Stimulated activated CD4-positive, alpha-beta T cell treated with anti-CD3 and anti-CD28 coated beads, Interleukin-12 subunit alpha, Interleukin-12 subunit beta, amount 100 ng/mL, for 48 hours (primary cell): ENCODE data around the gene PGD.
"Not testable (repeated sequence)": the region's sequence is repeated elsewhere in the genome, so short reads cannot be mapped to it uniquely, and the experiment has no call there.

Source experiments
- DNase-seq, 3 donors: peaks; one replicate each; pipeline ENCODE4 v3.0.0-alpha.2; 2020; ENCODE audit warnings: low read depth in 2 of 3, low spot score in 1 of 3

Gene PGD

DNA sequence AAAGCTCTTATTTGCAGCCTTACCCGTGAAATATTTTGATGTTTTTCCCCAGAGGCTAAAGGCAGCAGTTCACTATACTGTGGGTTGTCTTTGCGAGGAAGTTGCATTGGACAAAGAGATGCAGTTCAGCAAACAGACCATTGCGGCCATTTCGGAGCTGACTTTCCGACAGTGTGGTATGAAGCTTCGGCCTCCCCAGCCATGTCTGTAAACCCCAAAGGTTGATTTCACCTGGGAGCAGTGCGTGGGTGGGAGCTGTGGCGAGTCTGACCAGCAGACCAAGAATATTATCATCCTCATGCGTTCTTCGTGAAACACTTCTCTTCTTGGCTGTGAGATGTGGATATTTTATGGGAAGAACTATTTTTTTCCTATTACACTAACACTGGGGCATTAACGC is 34.9 kb downstream of the PGD start:
- DNase-seq: no peak

DNA sequence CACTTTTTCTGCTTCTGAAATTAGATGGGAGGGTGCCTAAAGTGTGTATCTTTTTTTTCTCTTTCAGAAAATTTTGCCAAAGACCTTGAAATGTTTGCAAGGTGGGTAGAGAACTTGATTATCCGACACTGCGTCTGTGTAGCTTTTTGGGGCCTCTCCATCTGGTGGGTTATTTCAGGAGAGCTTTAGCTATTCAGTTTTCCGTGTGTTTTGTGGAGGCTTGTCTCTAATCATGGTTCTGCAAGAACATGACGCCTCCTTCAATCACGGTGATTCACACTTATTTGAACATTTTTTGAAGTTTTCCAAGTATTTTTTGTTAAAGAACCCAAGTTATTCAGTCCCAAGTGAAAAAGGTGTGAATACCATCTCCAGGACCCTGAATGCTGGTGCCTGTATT is 35.7 kb downstream of the PGD start:
- DNase-seq: no peak

DNA sequence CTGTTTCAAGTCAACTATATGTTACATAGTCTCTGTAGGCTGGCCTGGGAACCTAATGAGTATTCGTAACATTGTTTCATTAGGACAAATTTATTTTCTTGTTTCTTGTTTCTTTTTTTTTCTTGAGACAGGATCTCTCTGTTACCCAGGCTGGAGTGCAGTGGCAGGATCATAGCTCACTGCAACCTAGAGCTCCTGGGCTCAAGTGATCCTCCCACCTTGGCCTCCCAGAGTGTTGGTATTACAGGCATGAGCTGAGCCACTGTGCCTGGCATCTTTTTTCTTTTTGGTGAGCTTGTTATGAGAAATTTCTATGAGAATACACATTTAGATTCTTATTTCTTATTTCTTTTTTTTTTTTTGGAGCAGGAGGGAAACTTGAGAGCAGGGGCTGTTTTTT is 38.2 kb downstream of the PGD start:
- DNase-seq: no peak

DNA sequence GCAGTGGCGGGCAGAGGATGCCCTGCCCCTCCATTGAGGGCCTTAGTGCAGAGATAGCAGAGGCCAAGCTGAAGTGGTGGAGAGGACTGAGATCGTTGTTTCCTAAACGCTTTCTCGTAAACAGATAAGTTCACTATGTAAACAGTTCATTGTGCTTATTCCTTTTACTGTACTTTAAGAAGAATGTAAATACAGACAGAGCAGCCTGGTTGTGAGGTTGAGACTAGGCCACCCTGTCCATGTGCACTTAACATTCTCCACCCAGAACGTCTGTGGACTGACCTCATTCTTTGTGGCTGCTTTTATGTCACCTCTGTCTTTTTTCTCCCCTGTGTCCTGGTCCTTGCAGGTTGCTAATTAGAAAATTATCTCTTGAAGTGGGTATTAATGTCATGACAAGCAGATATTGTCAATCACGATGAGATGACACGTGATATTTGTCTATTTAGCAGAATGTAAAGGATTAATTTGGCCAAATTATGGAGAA is 39.9 kb downstream of the PGD start:
- DNase-seq: no peak

DNA sequence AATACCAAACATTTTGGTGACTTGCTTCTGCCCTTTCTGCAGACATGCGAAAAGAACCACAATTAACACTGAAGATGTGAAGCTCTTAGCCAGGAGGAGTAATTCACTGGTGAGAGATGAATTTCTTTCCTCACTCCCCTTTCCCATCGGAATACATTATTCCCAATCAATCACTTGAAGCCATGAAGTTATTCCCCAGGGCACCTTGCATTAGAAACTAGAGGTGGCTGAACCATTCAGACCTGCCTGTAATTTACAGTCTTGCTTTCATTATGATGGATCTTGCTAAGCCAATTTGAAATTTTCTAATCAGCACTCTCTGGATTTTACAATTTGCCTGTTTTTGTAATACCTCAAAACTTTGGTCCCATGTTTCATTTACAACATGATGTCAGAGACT is 41.4 kb downstream of the PGD start:
- no peak for DNase-seq

DNA sequence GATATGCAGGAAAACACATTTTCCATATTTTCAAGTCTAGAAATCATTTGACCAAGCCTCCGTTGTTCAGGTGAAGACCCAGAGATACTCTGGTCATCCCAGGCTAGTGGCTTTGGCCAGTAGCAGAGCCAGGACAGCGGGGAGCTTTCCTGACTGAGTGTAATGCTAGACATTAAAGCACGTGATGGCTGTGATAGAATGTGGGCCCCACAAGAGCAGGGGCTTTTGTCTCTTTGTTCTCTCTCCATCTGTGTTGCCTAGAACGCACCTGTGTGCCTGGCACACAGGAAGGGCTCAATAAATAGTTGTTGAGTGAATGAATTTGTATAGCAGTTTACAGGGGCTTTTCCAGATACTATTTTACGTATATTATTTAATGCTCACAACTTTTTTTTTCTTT is 41.9 kb downstream of the PGD start:
- DNase-seq: no peak

DNA sequence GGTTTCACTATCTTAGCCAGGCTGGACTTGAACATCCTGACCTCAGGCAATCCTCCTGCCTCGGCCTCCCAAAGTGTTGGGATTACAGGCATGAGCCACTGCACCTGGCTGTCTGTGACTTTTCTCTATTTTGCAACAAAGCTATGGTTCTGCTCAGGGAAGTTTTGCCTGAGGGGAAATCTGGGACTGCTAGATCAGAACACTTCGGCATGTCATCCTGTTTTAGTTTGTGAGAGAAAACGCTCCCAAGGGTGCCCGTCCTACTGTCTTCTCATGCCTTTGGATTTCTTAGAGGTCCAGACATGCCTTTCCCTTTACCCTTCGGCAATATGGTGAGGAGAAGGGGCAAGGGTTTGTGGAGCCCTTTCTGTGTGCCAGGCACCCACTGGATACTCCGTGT is 45.4 kb downstream of the PGD start:
- no peak for DNase-seq

DNA sequence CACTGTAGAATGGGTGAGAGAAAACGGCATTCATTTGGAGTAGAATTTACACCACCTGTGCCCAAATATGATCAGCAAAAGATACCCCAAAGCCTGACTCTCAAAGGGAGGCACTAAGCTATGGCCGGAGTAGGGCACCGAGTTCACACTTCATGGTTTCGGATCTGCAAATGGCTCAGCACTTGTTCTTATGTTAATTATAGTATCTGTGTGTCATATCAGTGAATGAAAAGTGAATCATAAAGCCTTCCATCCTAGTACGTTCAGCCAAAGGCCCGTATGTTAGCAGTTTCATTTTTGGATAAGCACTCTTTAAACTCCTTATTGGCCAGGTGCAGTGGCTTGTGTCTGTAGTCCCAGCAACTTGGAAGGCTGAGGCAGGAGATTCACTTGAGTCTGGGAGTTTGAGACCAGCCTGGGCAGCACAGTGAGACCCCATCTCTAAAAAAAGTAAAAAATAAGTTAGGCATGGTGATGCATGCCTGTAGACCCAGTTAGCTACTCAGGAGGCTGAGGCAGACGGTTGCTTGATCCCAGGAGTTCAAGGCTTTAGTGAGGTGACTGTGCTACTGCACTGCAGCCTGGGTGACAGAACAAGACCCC is 46.0 kb downstream of the PGD start:
- no peak for DNase-seq

DNA sequence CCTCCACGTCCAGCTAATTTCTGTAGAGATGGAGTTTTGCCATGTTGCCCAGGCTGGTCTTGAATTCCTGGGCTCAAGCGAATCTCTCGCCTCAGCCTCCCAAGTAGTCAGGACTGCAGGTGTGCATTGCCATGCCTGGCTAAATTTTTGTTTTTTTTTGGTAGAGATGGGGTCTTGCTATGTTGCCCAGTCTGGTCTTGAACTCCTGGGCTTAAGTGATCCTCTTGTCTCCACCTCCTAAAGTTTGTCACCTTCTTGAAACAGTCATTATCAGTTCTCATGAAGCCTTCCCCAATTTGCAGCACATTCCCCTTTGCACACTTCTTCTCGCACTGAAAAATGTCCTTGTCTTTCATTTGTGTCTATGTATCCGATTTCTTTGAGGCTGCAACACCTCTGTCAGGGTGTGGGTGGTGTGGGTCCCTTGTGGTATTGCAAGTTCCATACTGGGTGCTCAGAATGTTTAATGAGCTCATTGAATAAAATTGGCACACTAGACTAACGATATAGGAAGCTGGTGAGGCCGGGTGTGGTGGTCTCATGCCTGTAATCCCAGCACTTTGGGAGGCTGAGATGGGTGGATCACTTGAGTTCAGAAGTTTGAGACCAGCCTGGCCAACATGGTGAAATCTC is 48.0 kb downstream of the PGD start:
- no peak for DNase-seq

DNA sequence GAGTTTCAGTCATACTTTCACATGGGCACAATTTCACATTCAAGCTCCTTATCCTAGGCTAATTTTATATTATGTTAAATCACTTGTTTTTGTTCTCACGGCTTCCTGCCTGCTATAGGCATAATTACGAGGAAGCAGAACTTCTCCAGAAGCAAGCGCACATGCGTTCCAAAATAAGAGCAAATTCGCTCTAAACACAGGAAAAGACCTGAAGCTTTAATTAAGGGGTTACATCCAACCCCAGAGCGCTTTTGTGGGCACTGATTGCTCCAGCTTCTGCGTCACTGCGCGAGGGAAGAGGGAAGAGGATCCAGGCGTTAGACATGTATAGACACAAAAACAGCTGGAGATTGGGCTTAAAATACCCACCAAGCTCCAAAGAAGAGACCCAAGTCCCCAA is 50.9 kb downstream of the PGD start, which contains the start of gene CORT:
TSS of gene CORT (plus strand) at position 281 of the 400 bp plus-strand sequence. CDS start 193 bp downstream, outside the sequence.
- DNase-seq: no peak

DNA sequence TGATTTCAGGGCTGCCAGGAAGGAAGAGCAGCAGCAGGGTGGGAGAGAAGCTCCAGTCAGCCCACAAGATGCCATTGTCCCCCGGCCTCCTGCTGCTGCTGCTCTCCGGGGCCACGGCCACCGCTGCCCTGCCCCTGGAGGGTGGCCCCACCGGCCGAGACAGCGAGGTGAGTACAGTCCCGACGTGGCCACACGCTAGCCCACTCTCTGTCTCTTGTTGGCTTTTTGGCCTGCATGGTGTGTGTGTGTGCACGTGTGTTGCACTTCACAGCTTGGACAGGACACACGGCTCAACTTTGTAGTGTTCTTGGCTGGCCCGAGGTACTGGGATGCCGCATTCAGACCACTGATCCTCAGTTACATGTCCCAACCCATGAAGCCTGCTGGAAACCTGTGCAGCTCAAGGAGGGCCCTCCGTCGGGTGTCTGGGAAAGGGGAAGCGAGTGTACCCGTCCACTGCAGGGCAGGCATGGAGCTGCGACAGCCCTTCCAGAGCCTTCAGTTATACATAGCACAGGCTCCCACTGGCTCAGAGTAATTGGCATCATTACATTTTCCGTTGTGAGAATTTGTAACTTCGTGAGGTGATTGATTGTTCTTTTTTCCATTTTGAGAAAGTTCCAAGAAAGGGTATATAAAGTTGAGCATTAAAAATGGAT is 51.4 kb downstream of the PGD start:
- no peak for DNase-seq

DNA sequence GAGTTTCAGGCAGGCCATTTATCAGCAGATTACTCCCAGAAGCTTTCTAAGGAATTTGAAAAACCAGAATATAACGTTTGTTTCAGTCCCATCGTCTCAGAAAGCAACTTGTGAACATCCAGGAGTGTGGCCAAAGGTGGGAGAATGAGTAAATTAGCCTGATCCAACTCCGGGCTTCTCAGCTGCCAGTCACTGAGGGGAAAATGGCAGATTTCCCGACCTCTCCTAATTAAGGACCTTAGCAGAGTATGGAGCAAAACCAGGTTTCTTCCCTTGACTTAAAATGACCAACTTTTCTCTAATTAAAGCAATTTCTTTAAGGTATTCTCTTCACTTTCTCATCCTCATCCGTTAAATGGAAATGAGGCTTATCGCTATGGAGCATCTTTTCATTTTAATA is 52.0 kb downstream of the PGD start:
- no peak for DNase-seq

DNA sequence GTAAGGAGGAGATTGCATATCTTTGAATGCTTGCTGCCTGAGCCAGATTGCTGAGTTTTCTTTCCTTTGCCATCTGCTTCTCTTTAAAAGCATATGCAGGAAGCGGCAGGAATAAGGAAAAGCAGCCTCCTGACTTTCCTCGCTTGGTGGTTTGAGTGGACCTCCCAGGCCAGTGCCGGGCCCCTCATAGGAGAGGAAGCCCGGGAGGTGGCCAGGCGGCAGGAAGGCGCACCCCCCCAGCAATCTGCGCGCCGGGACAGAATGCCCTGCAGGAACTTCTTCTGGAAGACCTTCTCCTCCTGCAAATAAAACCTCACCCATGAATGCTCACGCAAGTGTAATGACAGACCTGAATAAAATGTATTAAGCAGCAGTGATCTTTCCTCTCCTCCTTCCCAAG is 52.4 kb downstream of the PGD start:
- no peak for DNase-seq

DNA sequence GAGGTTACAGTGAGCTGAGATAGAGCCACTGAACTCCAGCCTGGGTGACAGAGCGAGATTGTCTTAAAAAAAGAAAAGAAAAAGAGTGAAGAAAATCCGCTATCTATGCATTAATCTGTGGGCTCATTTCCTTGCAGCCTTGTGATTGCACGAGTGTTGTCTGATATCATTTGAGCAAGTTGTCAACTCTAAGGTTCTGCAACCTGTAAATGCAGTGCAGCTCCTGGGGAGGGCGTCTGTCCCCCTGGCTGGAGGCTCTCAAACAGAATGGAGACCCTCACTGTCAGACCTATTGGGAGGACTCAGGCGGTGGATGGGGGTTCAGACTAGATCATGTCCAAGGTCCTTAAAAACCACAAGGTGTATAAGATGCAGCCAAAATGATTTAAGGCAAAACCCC is 57.2 kb downstream of the PGD start:
- no peak for DNase-seq

DNA sequence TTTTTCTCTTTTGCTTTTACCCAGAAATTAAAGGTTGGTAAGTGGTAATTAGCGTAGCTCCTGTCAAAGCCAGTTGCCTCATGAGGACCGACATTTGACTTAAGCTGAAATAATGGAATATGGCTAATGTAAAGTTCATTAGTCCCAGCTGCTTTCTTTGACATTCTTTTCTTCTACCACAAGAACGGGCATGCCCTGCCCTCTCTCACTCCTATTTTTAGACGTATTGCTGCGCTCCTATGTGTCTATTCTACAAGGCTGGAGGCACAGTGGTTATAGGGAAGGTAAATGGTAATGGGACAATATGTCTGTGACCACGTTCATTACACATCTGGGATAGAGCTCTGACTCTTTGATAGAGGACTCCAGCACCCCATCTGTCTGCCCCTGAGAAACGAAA is 57.8 kb downstream of the PGD start:
- DNase-seq: no peak

DNA sequence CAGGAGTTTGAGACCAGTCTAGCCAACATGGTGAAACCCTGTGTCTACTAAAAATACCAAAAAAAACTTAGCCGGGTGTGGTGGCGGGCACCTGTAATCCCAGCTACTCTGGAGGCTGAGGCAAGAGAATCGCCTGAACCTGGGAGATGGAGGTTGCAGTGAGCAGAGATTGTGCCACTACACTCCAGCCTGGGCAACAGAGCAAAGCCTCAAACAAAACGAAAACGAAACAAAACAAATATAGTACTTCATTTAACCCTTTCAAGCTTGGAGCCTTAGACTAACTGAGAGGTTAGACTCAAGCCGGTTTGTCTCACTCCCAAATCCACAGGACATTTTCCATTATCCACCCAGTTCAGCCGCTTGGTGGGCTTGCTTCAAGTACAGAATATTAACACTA is 58.6 kb downstream of the PGD start:
- not testable (repeated sequence) for DNase-seq

DNA sequence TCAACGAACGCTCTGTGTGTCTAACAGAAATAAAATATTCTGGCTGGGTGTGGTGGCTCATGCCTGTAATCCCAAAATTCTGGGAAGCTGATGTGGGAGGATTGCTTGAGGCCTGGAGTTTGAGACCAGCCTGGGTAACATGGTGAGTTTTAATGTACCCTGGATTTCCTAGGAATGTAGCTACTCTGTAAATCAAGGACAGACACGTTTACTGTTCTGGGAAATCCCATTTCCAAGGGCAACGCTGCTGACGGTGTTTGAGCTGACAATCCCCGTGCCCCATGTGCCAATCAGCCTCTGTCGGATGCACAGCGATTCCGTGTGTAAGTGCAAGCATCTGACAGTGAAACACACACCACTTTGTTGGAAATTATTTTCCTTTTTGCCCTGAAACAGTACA is 59.0 kb downstream of the PGD start:
- no peak for DNase-seq

DNA sequence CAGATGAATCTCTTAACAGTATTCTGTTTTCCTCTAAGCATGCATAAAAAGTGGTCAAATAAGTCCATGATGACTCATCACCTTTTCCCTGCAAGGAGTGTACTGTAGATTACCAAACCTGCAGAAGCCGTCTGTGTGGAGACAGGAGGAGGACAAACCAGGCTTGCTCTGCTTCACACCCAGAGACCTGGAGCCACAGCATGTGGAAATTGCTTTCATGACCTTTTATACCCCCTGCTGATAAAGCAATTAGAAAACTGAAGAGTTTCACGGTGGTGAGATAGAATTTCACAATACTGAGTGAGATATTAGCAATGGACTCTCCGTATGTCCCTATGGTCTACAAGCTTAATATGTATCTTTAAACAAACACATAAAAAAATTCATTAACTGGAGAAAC is 60.3 kb downstream of the PGD start:
- DNase-seq: no peak

DNA sequence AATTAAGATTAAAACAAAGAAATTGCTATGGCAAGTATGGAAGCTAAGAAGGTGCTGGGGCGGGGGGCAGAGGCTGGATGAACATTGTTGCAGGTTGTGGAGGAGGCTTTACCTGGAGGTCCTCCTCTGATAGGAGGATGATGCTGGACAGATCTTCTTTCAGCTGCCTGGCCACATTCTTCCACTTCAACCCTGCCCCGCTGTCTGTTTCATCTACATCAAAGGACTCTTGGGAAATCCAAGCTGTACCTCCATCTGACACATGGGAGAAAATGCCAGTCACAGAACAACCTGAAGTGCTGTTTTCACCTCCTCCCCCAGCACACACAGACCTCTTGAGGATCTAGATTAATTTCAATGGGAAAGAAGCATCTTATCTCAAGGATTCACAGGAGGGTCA is 68.2 kb downstream of the PGD start:
- DNase-seq: no peak

DNA sequence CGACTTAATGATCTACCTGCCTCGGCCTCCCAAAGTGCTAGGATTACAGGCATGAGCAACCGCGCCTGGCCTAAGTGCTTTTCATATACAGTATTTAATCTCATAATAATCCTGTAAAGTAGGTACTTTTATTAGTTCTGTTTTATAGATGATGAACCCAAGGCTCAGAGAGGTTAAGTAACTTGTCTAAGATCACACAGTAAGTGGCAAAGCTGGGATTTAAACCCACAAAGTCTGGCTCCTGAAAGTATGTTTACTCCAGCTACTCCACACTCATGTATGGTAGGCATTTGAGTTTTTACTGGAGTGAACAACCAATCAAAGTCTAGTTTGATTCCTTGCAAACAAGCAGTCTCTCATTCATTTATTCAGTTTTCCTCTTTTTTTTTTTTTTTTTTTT is 71.2 kb downstream of the PGD start:
- no peak for DNase-seq
